OCI-LY7 (cell line): ENCODE data around the gene CER1. TPM values are rescaled to one million over a fixed set of nuclear protein-coding genes. Genes with fewer than 3 reads are reported as not detected.

Experiments used
- BruUV-seq: library from RNA; stranded (reverse); fragments of 400-500 nt; replicated peaks from 2 replicates; lab custom pipeline; 2021; lab: Mats Ljungman, UMichigan
- CTCF ChIA-PET: fragments of 300-600 bp; sonication (Branson Sonifier 250); formaldehyde crosslinking; loops from one replicate; lab custom pipeline; 2022; ENCODE audit warnings: antibody characterized with exemption; ENCODE audit not compliant: unreplicated experiment; lab: Charles Lee
- POLR2A ChIA-PET: fragments of 300-600 bp; sonication (Branson Sonifier 250); formaldehyde crosslinking; loops from one replicate; lab custom pipeline; 2022; ENCODE audit warnings: antibody characterized with exemption; lab: Charles Lee
- DNase-seq: peaks from one replicate; pipeline ENCODE4 v3.0.0-alpha.2; 2015; ENCODE audit warnings: low spot score
- H2AFZ ChIP-seq: fragments of 200-600 bp; sonication (generic), shearing (Covaris generic); 2 replicates; pipeline ENCODE4 v1.6.1; 2014; ENCODE audit warnings: mild to moderate bottlenecking, antibody characterized with exemption, low read length, moderate library complexity
- H3K27ac ChIP-seq: fragments of 200-600 bp; sonication (generic); 2 replicates; pipeline ENCODE4 v1.5.1; 2014; ENCODE audit warnings: mixed run types, low read depth, mild to moderate bottlenecking, moderate library complexity, low read length, inconsistent platforms; ENCODE audit not compliant: poor library complexity, severe bottlenecking
- H3K36me3 ChIP-seq: fragments of 200-600 bp; sonication (generic); 2 replicates; pipeline ENCODE4 v1.6.1; 2014; ENCODE audit warnings: mild to moderate bottlenecking, antibody characterized with exemption, low read length, moderate library complexity, mixed read lengths; ENCODE audit not compliant: insufficient read depth
- H3K4me1 ChIP-seq: fragments of 200-600 bp; sonication (generic); 2 replicates; pipeline ENCODE4 v1.5.1; 2014; ENCODE audit warnings: mild to moderate bottlenecking, low read length; ENCODE audit not compliant: insufficient read depth, poor library complexity, severe bottlenecking
- H3K4me2 ChIP-seq: fragments of 200-600 bp; sonication (generic); 2 replicates; pipeline ENCODE4 v1.6.1; 2014; ENCODE audit warnings: mild to moderate bottlenecking, low read length
- H3K4me3 ChIP-seq: fragments of 200-600 bp; sonication (generic); 2 replicates; pipeline ENCODE4 v1.5.1; 2014; ENCODE audit warnings: mild to moderate bottlenecking, low read depth, low read length; ENCODE audit not compliant: poor library complexity, severe bottlenecking
- H3K79me2 ChIP-seq: fragments of 200-600 bp; sonication (generic); 2 replicates; pipeline ENCODE4 v1.6.1; 2016; ENCODE audit warnings: low read depth, mild to moderate bottlenecking, low read length, moderate library complexity, mixed read lengths; ENCODE audit not compliant: insufficient read depth
- H3K9me2 ChIP-seq: fragments of 200-600 bp; sonication (generic); 2 replicates; pipeline ENCODE4 v1.6.1; 2016; ENCODE audit warnings: mild to moderate bottlenecking, low read length, mixed read lengths; ENCODE audit not compliant: insufficient read depth
- H3K9me3 ChIP-seq: fragments of 200-600 bp; sonication (generic); 2 replicates; pipeline ENCODE4 v1.6.1; 2014; ENCODE audit warnings: mild to moderate bottlenecking, mixed run types, low read length, mixed read lengths
- H4K20me1 ChIP-seq: fragments of 200-600 bp; sonication (generic); 2 replicates; pipeline ENCODE4 v1.6.1; 2014; ENCODE audit warnings: mild to moderate bottlenecking, antibody characterized with exemption, low read length, moderate library complexity, mixed read lengths; ENCODE audit not compliant: insufficient read depth
- CTCF ChIP-seq: fragments of 200-600 bp; sonication (generic); conservative IDR thresholded peaks from 2 replicates; pipeline ENCODE4 v1.5.1; 2014; ENCODE audit warnings: mild to moderate bottlenecking, antibody characterized with exemption, low read length, moderate library complexity, mixed read lengths
- EZH2phosphoT487 ChIP-seq: fragments of 200-600 bp; sonication (generic); IDR thresholded peaks from 2 replicates; pipeline ENCODE4 v1.6.1; 2018; ENCODE audit warnings: low read depth, borderline replicate concordance, mild to moderate bottlenecking, mixed run types, antibody characterized with exemption, low read length, moderate library complexity, mixed read lengths
- intact Hi-C: fragments of 100-400 bp; cut with micrococcal nuclease; formaldehyde crosslinking; loops from one replicate; pipeline ENCODE4 v1.10.0; 2022; ENCODE audit not compliant: unreplicated experiment
- total RNA-seq, 2 experiments: library from RNA; depleted of rRNA in 1 of 2; stranded (reverse); fragments of >200 nt in 1 of 2; shearing (Covaris generic) in 1 of 2; gene quantifications; 2 replicates each; pipeline ENCODE4 v1.2.3, GENCODE V29; 2014 to 2022

CER1 gene
- total RNA-seq, 2 experiments from 2014 or later: not detected

GRCh38 chr9:14677872-14678271 lies 44.7 kb downstream of the CER1 start:
- TF ChIP-seq EZH2phosphoT487: no peak
- TF ChIP-seq CTCF: no peak
- no peak overlapping the region for H3K4me3 ChIP-seq
- intact Hi-C loops: no loop called here
- ChIA-PET CTCF (no interaction called here), POLR2A (interaction anchor here (3.7 kb wide), 1 partner anchor 10 kb away, joined by 15 read pairs; no protein-coding TSS in a partner anchor)
- no peak for DNase-seq
- H3K36me3 ChIP-seq: peaks cover 81% of the 10 kb centered on the region
- peaks cover 13% of the 10 kb centered on the region; the same call in 1 of the 2 replicates for H4K20me1 ChIP-seq
- no peaks in the 10 kb centered on the region for H3K4me1 ChIP-seq
- no peak overlapping the region for H3K27ac ChIP-seq
- H2AFZ ChIP-seq: no peak overlapping the region
- no peak overlapping the region for H3K4me2 ChIP-seq
- peaks cover 62% of the 10 kb centered on the region; the same call in 1 of the 2 replicates for H3K79me2 ChIP-seq
- H3K9me3 ChIP-seq: no peaks in the 10 kb centered on the region
- BruUV-seq: no TSS peak
- H3K9me2 ChIP-seq: no peaks in the 10 kb centered on the region; the same call in 1 of the 2 replicates

- no peak overlapping the region for H3K4me3 ChIP-seq
- no peak for DNase-seq
- no TSS peak for BruUV-seq
- no peak for TF ChIP-seq CTCF
- no peak for TF ChIP-seq EZH2phosphoT487
- CTCF ChIA-PET: no interaction called here
- POLR2A ChIA-PET: interaction anchor here (1.0 to 3.7 kb wide), 2 partner anchors 10 to 14 kb away, joined by 3 to 15 read pairs; no protein-coding TSS in a partner anchor
- H3K36me3 ChIP-seq: peaks cover 80% of the 10 kb centered on the region
- no peak overlapping the region for H3K4me2 ChIP-seq
- H4K20me1 ChIP-seq: peaks cover 13% of the 10 kb centered on the region; the same call in 1 of the 2 replicates
- H3K79me2 ChIP-seq: peaks cover 64% of the 10 kb centered on the region; the same call in 1 of the 2 replicates
- intact Hi-C loops: no loop called here
- H3K9me3 ChIP-seq: no peaks in the 10 kb centered on the region
- no peak overlapping the region for H2AFZ ChIP-seq
- H3K4me1 ChIP-seq: no peaks in the 10 kb centered on the region
- no peak overlapping the region for H3K27ac ChIP-seq
- no peaks in the 10 kb centered on the region; the same call in 1 of the 2 replicates for H3K9me2 ChIP-seq
These were observed 45.1 kb downstream of the CER1 start for GRCh38 chr9:14677396-14677795.

GRCh38 chr9:14674630-14675029 lies 47.9 kb downstream of the CER1 start:
- TF ChIP-seq EZH2phosphoT487 (no peak), CTCF (no peak)
- DNase-seq: no peak
- H3K9me2 ChIP-seq: no peaks in the 10 kb centered on the region; the same call in 1 of the 2 replicates
- CTCF ChIA-PET: no interaction called here
- no TSS peak for BruUV-seq
- intact Hi-C loops: no loop called here
- no peak overlapping the region for H3K4me3 ChIP-seq
- H2AFZ ChIP-seq: no peak overlapping the region
- H3K36me3 ChIP-seq: peaks cover 83% of the 10 kb centered on the region
- H3K9me3 ChIP-seq: no peaks in the 10 kb centered on the region
- H3K4me1 ChIP-seq: no peaks in the 10 kb centered on the region
- peaks cover 13% of the 10 kb centered on the region; the same call in 1 of the 2 replicates for H4K20me1 ChIP-seq
- POLR2A ChIA-PET: interaction anchor here (1.3 kb wide), 2 partner anchors 13 to 16 kb away, joined by 3 read pairs; no protein-coding TSS in a partner anchor
- H3K4me2 ChIP-seq: no peak overlapping the region
- peaks cover 48% of the 10 kb centered on the region; the same call in 1 of the 2 replicates for H3K79me2 ChIP-seq
- no peak overlapping the region for H3K27ac ChIP-seq
